ENCODE data around the gene WBP2. TPM values are rescaled to one million over a fixed set of nuclear protein-coding genes. Genes with fewer than 3 reads are reported as not detected.

WBP2 gene
- total RNA-seq, 3 donors from 2014 or later, result 99.1 to 114 (median 99.8) TPM

- intact Hi-C loops (cut with DNase I, micrococcal nuclease), result no loop called here
- Histone ChIP-seq H3K4me3 (no peak overlapping the region), H3K9me3 (no peaks in the 10 kb centered on the region), H3K36me3 (ENCODE audit: low read depth) (no peaks in the 10 kb centered on the region), H3K4me1 (ENCODE audit: low read depth) (peaks cover 5% of the 10 kb centered on the region)
- TF ChIP-seq CTCF (IDR thresholded peaks at IDR 0.05), result no peak
- ATAC-seq (no peak), DNase-seq (no peak)
Measured at GRCh38 chr17:75881678-75882454, 26.7 kb upstream of the WBP2 start.

- Histone ChIP-seq H3K36me3 (ENCODE audit: low read depth) (no peaks in the 10 kb centered on the region), H3K4me1 (ENCODE audit: low read depth) (peaks cover 21% of the 10 kb centered on the region), H3K9me3 (no peaks in the 10 kb centered on the region), H3K4me3 (no peak overlapping the region)
- intact Hi-C loops (cut with DNase I, micrococcal nuclease), result no loop called here
- TF ChIP-seq CTCF (IDR thresholded peaks at IDR 0.05), result no peak
- DNase-seq (no peak), ATAC-seq (no peak)
Measured at GRCh38 chr17:75880266-75880665, 25.1 kb upstream of the WBP2 start.

GRCh38 chr17:75878174-75878998, 23.3 kb upstream of the WBP2 start, which contains the start of gene TRIM47:
TRIM47 (minus strand) TSS chr17:75878581; CDS start chr17:75878548, 33 bp downstream.
- ATAC-seq, result peak; percentile 37
- peaks cover 31% of the 10 kb centered on the region for H3K4me1 ChIP-seq (ENCODE audit: low read depth)
- intact Hi-C loops (cut with DNase I, micrococcal nuclease), result no loop called here

GRCh38 chr17:75877752-75878173, 22.6 kb upstream of the WBP2 start:
- Histone ChIP-seq H3K4me1 (ENCODE audit: low read depth) (peaks cover 37% of the 10 kb centered on the region), H3K4me3 (peak overlapping the region; percentile 51)
- ATAC-seq, result peak; percentile 72

More at GRCh38 chr17:75878174-75878998, 23.3 kb upstream of the WBP2 start, which contains the start of gene TRIM47:
- no peak for TF ChIP-seq CTCF (IDR thresholded peaks at IDR 0.05)
- H3K9me3 ChIP-seq, result no peaks in the 10 kb centered on the region
- no peaks in the 10 kb centered on the region for H3K36me3 ChIP-seq (ENCODE audit: low read depth)
- H3K4me3 ChIP-seq, result peak within 1 kb of the TSS; percentile 51
- peak; percentile 67 to 84 (median 79) for DNase-seq

More at GRCh38 chr17:75877752-75878173, 22.6 kb upstream of the WBP2 start:
- H3K9me3 ChIP-seq, result no peaks in the 10 kb centered on the region
- DNase-seq, result peak; percentile 83 to 92 (median 90)
- H3K36me3 ChIP-seq (ENCODE audit: low read depth), result no peaks in the 10 kb centered on the region
- intact Hi-C loops (cut with DNase I, micrococcal nuclease), result no loop called here
- peak; percentile 54 for TF ChIP-seq CTCF (IDR thresholded peaks at IDR 0.05)

All from mucosa of descending colon (tissue), 3 donors.